Adipocyte (in vitro differentiated cells): ENCODE results near the gene PLEKHA7.
A peak's percentile ranks its signal among the peaks of the same experiment; 100 is the strongest.

Experiments
- DNase-seq: peaks from one replicate; pipeline ENCODE4 v3.0.0-alpha.2; 2015; ENCODE audit warnings: low read depth
- H3K27me3 ChIP-seq: replicated peaks from 2 replicates; pipeline ENCODE4 v1.7.0; 2013; ENCODE audit warnings: mild to moderate bottlenecking, low read length, moderate library complexity; ENCODE audit not compliant: control insufficient read depth, insufficient read depth
- H3K36me3 ChIP-seq: 2 replicates; pipeline ENCODE4 v1.7.0; 2013; ENCODE audit warnings: low read length, mild to moderate bottlenecking, moderate library complexity; ENCODE audit not compliant: control insufficient read depth, insufficient read depth, severe bottlenecking
- H3K4me1 ChIP-seq: 2 replicates; pipeline ENCODE4 v1.7.0; 2013; ENCODE audit warnings: mild to moderate bottlenecking, low read length, moderate library complexity; ENCODE audit not compliant: control insufficient read depth, insufficient read depth
- H3K4me3 ChIP-seq: 2 replicates; pipeline ENCODE4 v1.7.0; 2013; ENCODE audit warnings: mild to moderate bottlenecking, low read length, moderate library complexity
- H3K9ac ChIP-seq: 2 replicates; pipeline ENCODE4 v1.7.0; 2013; ENCODE audit warnings: mild to moderate bottlenecking, low read length, moderate library complexity
- H3K9me3 ChIP-seq: 2 replicates; pipeline ENCODE4 v1.7.0; 2013; ENCODE audit warnings: mild to moderate bottlenecking, low read length, moderate library complexity; ENCODE audit not compliant: control insufficient read depth

PLEKHA7 gene

GRCh38 chr11:16789560-16790485 lies 224.4 kb downstream of the PLEKHA7 start:
- H3K36me3 ChIP-seq = no peaks in the 10 kb centered on the region
- no peaks in the 10 kb centered on the region for H3K9me3 ChIP-seq
- no peak overlapping the region for H3K9ac ChIP-seq
- peaks cover 80% of the 10 kb centered on the region for H3K4me1 ChIP-seq
- DNase-seq = no peak
- H3K27me3 ChIP-seq = no peaks in the 10 kb centered on the region
- H3K4me3 ChIP-seq = no peak overlapping the region

- Histone ChIP-seq H3K36me3 (no peaks in the 10 kb centered on the region), H3K27me3 (no peaks in the 10 kb centered on the region), H3K4me3 (no peak overlapping the region), H3K4me1 (peaks cover 85% of the 10 kb centered on the region), H3K9ac (peak overlapping the region; percentile 57), H3K9me3 (no peaks in the 10 kb centered on the region)
- no peak for DNase-seq
Observed at GRCh38 chr11:16789063-16789420, 225.2 kb downstream of the PLEKHA7 start.

GRCh38 chr11:16788141-16789062 lies 225.8 kb downstream of the PLEKHA7 start:
- Histone ChIP-seq H3K4me1 (peaks cover 80% of the 10 kb centered on the region), H3K36me3 (no peaks in the 10 kb centered on the region), H3K9ac (peak overlapping the region; percentile 57), H3K4me3 (peak overlapping the region; percentile 17), H3K27me3 (no peaks in the 10 kb centered on the region), H3K9me3 (no peaks in the 10 kb centered on the region)
- peak; percentile 79 for DNase-seq

GRCh38 chr11:16787035-16787742 lies 227.0 kb downstream of the PLEKHA7 start:
- H3K9me3 ChIP-seq = no peaks in the 10 kb centered on the region
- no peaks in the 10 kb centered on the region for H3K27me3 ChIP-seq
- DNase-seq = no peak

GRCh38 chr11:16786131-16786530 lies 228.1 kb downstream of the PLEKHA7 start:
- no peak for DNase-seq
- Histone ChIP-seq H3K36me3 (no peaks in the 10 kb centered on the region), H3K27me3 (no peaks in the 10 kb centered on the region), H3K9me3 (no peaks in the 10 kb centered on the region), H3K9ac (no peak overlapping the region), H3K4me3 (no peak overlapping the region), H3K4me1 (peaks cover 57% of the 10 kb centered on the region)

More at GRCh38 chr11:16787035-16787742, 227.0 kb downstream of the PLEKHA7 start:
- Histone ChIP-seq H3K4me3 (no peak overlapping the region), H3K9ac (peak overlapping the region; percentile 57), H3K36me3 (no peaks in the 10 kb centered on the region), H3K4me1 (peaks cover 68% of the 10 kb centered on the region)

- peak; percentile 91 for DNase-seq
- H3K9ac ChIP-seq = no peak overlapping the region
- H3K4me3 ChIP-seq = no peak overlapping the region
- H3K27me3 ChIP-seq = no peaks in the 10 kb centered on the region
- peaks cover 52% of the 10 kb centered on the region for H3K4me1 ChIP-seq
- no peaks in the 10 kb centered on the region for H3K36me3 ChIP-seq
- no peaks in the 10 kb centered on the region for H3K9me3 ChIP-seq
Observed at GRCh38 chr11:16785520-16786128, 228.6 kb downstream of the PLEKHA7 start.

- no peaks in the 10 kb centered on the region for H3K9me3 ChIP-seq
- H3K4me1 ChIP-seq = peaks cover 49% of the 10 kb centered on the region
- no peaks in the 10 kb centered on the region for H3K36me3 ChIP-seq
- DNase-seq = no peak
- H3K9ac ChIP-seq = no peak overlapping the region
- H3K4me3 ChIP-seq = no peak overlapping the region
- no peaks in the 10 kb centered on the region for H3K27me3 ChIP-seq
Observed at GRCh38 chr11:16784666-16785065, 229.5 kb downstream of the PLEKHA7 start.

GRCh38 chr11:16784097-16784496 lies 230.1 kb downstream of the PLEKHA7 start:
- Histone ChIP-seq H3K9ac (no peak overlapping the region), H3K36me3 (no peaks in the 10 kb centered on the region), H3K9me3 (no peaks in the 10 kb centered on the region), H3K4me3 (no peak overlapping the region), H3K4me1 (peaks cover 47% of the 10 kb centered on the region), H3K27me3 (no peaks in the 10 kb centered on the region)
- no peak for DNase-seq

GRCh38 chr11:16783321-16783801 lies 230.9 kb downstream of the PLEKHA7 start:
- H3K4me3 ChIP-seq = no peak overlapping the region
- H3K27me3 ChIP-seq = no peaks in the 10 kb centered on the region
- no peaks in the 10 kb centered on the region for H3K9me3 ChIP-seq
- no peaks in the 10 kb centered on the region for H3K36me3 ChIP-seq
- no peak for DNase-seq
- no peak overlapping the region for H3K9ac ChIP-seq
- peaks cover 40% of the 10 kb centered on the region for H3K4me1 ChIP-seq

GRCh38 chr11:16781936-16782919 lies 232.0 kb downstream of the PLEKHA7 start:
- Histone ChIP-seq H3K4me1 (peaks cover 29% of the 10 kb centered on the region), H3K9me3 (no peaks in the 10 kb centered on the region), H3K27me3 (no peaks in the 10 kb centered on the region), H3K36me3 (no peaks in the 10 kb centered on the region), H3K9ac (no peak overlapping the region), H3K4me3 (no peak overlapping the region)
- DNase-seq = no peak
